ENCODE data around the gene PGBD4.

DNA sequence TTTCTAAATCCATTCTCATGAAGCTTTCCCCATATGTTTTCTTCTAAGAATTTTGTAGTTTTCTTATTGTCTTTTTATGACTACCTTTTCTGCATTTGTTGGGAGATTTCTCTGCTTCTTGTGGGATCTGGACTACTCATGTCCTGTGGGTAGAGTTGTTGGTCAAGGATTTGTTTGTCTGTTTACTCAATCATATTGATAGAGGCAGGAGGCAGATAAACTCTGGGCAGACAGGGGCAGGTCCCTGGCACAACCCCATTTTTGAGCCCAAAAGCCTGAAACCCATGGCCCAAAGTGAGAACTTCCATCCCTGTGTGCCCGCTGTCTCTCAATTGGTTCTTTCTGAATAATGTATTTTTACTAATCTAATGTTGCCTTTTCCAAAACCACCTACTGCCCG, 12.3 kb downstream of the PGBD4 start:
- TF ChIP-seq, protein P1, sequence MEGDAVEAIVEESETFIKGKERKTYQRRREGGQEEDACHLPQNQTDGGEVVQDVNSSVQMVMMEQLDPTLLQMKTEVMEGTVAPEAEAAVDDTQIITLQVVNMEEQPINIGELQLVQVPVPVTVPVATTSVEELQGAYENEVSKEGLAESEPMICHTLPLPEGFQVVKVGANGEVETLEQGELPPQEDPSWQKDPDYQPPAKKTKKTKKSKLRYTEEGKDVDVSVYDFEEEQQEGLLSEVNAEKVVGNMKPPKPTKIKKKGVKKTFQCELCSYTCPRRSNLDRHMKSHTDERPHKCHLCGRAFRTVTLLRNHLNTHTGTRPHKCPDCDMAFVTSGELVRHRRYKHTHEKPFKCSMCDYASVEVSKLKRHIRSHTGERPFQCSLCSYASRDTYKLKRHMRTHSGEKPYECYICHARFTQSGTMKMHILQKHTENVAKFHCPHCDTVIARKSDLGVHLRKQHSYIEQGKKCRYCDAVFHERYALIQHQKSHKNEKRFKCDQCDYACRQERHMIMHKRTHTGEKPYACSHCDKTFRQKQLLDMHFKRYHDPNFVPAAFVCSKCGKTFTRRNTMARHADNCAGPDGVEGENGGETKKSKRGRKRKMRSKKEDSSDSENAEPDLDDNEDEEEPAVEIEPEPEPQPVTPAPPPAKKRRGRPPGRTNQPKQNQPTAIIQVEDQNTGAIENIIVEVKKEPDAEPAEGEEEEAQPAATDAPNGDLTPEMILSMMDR (IDR thresholded peaks at IDR 0.05), result no peak
- TF ChIP-seq POLR2AphosphoS5 (IDR thresholded peaks at IDR 0.05; ENCODE audit: low read depth, low read length), result no peak
- TF ChIP-seq, protein P2, sequence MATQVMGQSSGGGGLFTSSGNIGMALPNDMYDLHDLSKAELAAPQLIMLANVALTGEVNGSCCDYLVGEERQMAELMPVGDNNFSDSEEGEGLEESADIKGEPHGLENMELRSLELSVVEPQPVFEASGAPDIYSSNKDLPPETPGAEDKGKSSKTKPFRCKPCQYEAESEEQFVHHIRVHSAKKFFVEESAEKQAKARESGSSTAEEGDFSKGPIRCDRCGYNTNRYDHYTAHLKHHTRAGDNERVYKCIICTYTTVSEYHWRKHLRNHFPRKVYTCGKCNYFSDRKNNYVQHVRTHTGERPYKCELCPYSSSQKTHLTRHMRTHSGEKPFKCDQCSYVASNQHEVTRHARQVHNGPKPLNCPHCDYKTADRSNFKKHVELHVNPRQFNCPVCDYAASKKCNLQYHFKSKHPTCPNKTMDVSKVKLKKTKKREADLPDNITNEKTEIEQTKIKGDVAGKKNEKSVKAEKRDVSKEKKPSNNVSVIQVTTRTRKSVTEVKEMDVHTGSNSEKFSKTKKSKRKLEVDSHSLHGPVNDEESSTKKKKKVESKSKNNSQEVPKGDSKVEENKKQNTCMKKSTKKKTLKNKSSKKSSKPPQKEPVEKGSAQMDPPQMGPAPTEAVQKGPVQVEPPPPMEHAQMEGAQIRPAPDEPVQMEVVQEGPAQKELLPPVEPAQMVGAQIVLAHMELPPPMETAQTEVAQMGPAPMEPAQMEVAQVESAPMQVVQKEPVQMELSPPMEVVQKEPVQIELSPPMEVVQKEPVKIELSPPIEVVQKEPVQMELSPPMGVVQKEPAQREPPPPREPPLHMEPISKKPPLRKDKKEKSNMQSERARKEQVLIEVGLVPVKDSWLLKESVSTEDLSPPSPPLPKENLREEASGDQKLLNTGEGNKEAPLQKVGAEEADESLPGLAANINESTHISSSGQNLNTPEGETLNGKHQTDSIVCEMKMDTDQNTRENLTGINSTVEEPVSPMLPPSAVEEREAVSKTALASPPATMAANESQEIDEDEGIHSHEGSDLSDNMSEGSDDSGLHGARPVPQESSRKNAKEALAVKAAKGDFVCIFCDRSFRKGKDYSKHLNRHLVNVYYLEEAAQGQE (IDR thresholded peaks at IDR 0.05; ENCODE audit: insufficient read depth in 1 of 2, low read depth in 2 of 2, low read length in 1 of 2), result no peak
- TF ChIP-seq TCF7L2 (IDR thresholded peaks at IDR 0.05; ENCODE audit: low read depth, low read length), result no peak

Measured in Panc1 (cell line).